HG03442 (cell line): Measurements from ENCODE around the gene AKAP1.

ENCODE experiments used
- ATAC-seq: cut with Tn5 transposase; IDR thresholded peaks from one replicate; pipeline ENCODE4 v1.9.1; 2021; ENCODE audit warnings: mild to moderate bottlenecking, moderate library complexity; ENCODE audit not compliant: unreplicated experiment

AKAP1 gene

GRCh38 chr17:57104461-57105175 lies 19.6 kb downstream of the AKAP1 start:
- no peak for ATAC-seq

GRCh38 chr17:57105591-57105990 lies 20.5 kb downstream of the AKAP1 start:
- ATAC-seq: no peak

- no peak for ATAC-seq
Observed at GRCh38 chr17:57106107-57106835, 21.2 kb downstream of the AKAP1 start.

- no peak for ATAC-seq
Observed at GRCh38 chr17:57106836-57107497, 21.9 kb downstream of the AKAP1 start.

- ATAC-seq: no peak
Observed at GRCh38 chr17:57107498-57108101, 22.6 kb downstream of the AKAP1 start.

GRCh38 chr17:57108671-57109392 lies 23.8 kb downstream of the AKAP1 start:
- ATAC-seq: no peak

- ATAC-seq: no peak
Observed at GRCh38 chr17:57109393-57110151, 24.5 kb downstream of the AKAP1 start.

GRCh38 chr17:57110152-57110542 lies 25.1 kb downstream of the AKAP1 start:
- ATAC-seq: no peak

- ATAC-seq: no peak
Observed at GRCh38 chr17:57110579-57111325, 25.7 kb downstream of the AKAP1 start.

GRCh38 chr17:57111386-57111785 lies 26.3 kb downstream of the AKAP1 start:
- no peak for ATAC-seq

- no peak for ATAC-seq
Observed at GRCh38 chr17:57113011-57113410, 28.0 kb downstream of the AKAP1 start.

GRCh38 chr17:57113656-57114055 lies 28.6 kb downstream of the AKAP1 start:
- ATAC-seq: no peak

- ATAC-seq: no peak
Observed at GRCh38 chr17:57114085-57114673, 29.1 kb downstream of the AKAP1 start.

- no peak for ATAC-seq
Observed at GRCh38 chr17:57115377-57115776, 30.3 kb downstream of the AKAP1 start.

- no peak for ATAC-seq
Observed at GRCh38 chr17:57115916-57116315, 30.9 kb downstream of the AKAP1 start.

- no peak for ATAC-seq
Observed at GRCh38 chr17:57117798-57118197, 32.8 kb downstream of the AKAP1 start.

- no peak for ATAC-seq
Observed at GRCh38 chr17:57120814-57121213, 35.8 kb downstream of the AKAP1 start.

- ATAC-seq: no peak
Observed at GRCh38 chr17:57121308-57122042, 36.4 kb downstream of the AKAP1 start.
